Tibial artery (tissue), 4 donors: Measurements from ENCODE around the gene ARHGEF26.

Experiments
- DNase-seq, 2 donors: peaks; one replicate each; pipeline ENCODE4 v3.0.0-alpha.2; 2019
- H3K27ac ChIP-seq, 2 donors: fragments of 200-600 bp; sonication (generic) in 1 of 2; 1 replicate in 1 of 2; 2 replicates in 1 of 2; pipeline ENCODE4 v1.5.1; 2018 to 2019; ENCODE audit warnings: mild to moderate bottlenecking in 1 of 2
- H3K27me3 ChIP-seq, 2 donors: fragments of 200-600 bp; sonication (generic) in 1 of 2; one replicate each; pipeline versions ENCODE4 v1.5.1 to v1.6.0; 2016 to 2019
- H3K36me3 ChIP-seq, 3 donors: fragments of 200-600 bp; sonication (generic) in 2 of 3; one replicate each; pipeline ENCODE4 v1.5.1; 2016 to 2019; ENCODE audit warnings: mild to moderate bottlenecking in 2 of 3
- H3K4me1 ChIP-seq, 4 donors: fragments of 200-600 bp; sonication (generic) in 2 of 4; 1 replicate in 3 of 4; 2 replicates in 1 of 4; pipeline ENCODE4 v1.5.1; 2016 to 2019
- H3K4me3 ChIP-seq, 2 donors: fragments of 200-600 bp; sonication (generic) in 1 of 2; 1 replicate in 1 of 2; 2 replicates in 1 of 2; pipeline ENCODE4 v1.5.1; 2018 to 2019; ENCODE audit warnings: mild to moderate bottlenecking in 2 of 2
- H3K9me3 ChIP-seq, 3 donors: fragments of 200-600 bp; sonication (generic) in 1 of 3; one replicate each; pipeline ENCODE4 v1.5.1; 2016 to 2019
- CTCF ChIP-seq, 2 experiments: fragments of 200-600 bp in 1 of 2; fragments of 450-650 bp in 1 of 2; IDR thresholded peaks; one replicate each; pipeline ENCODE4 v1.5.1; 2017 to 2019; ENCODE audit warnings: antibody characterized with exemption in 2 of 2, mild to moderate bottlenecking in 1 of 2, moderate library complexity in 1 of 2
- intact Hi-C: fragments of 100-400 bp; cut with DNase I; formaldehyde crosslinking; loops from one replicate; pipeline ENCODE4 v1.15.0; 2023; ENCODE audit warnings: low total_unique reads

Gene ARHGEF26

GRCh38 chr3:154169796-154170110, 48.6 kb downstream of the ARHGEF26 start:
- Histone ChIP-seq H3K27me3 (no peaks in the 10 kb centered on the region), H3K9me3 (no peaks in the 10 kb centered on the region)
- no peak for DNase-seq

GRCh38 chr3:154170300-154170699, 49.1 kb downstream of the ARHGEF26 start:
- no peaks in the 10 kb centered on the region for H3K9me3 ChIP-seq
- no peak for DNase-seq
- no peak overlapping the region for H3K4me3 ChIP-seq
- no peaks in the 10 kb centered on the region for H3K36me3 ChIP-seq
- no peaks in the 10 kb centered on the region for H3K27me3 ChIP-seq
- H3K4me1 ChIP-seq, result no peaks in the 10 kb centered on the region
- TF ChIP-seq CTCF (IDR thresholded peaks at IDR 0.05), result no peak
- intact Hi-C loops, result no loop called here
- H3K27ac ChIP-seq, result no peak overlapping the region

More at GRCh38 chr3:154169796-154170110, 48.6 kb downstream of the ARHGEF26 start:
- H3K4me1 ChIP-seq, result no peaks in the 10 kb centered on the region
- H3K36me3 ChIP-seq, result no peaks in the 10 kb centered on the region
- H3K27ac ChIP-seq, result no peak overlapping the region
- no peak overlapping the region for H3K4me3 ChIP-seq
- intact Hi-C loops, result no loop called here
- TF ChIP-seq CTCF (IDR thresholded peaks at IDR 0.05), result no peak

GRCh38 chr3:154175041-154175440, 53.9 kb downstream of the ARHGEF26 start:
- no peak for TF ChIP-seq CTCF (IDR thresholded peaks at IDR 0.05)
- no peaks in the 10 kb centered on the region for H3K9me3 ChIP-seq
- intact Hi-C loops, result no loop called here

GRCh38 chr3:154176036-154176435, 54.8 kb downstream of the ARHGEF26 start:
- TF ChIP-seq CTCF (IDR thresholded peaks at IDR 0.05), result no peak
- intact Hi-C loops, result no loop called here
- Histone ChIP-seq H3K4me1 (peaks cover 0 to 15% (median 4%) of the 10 kb centered on the region in 4 donors), H3K27me3 (no peaks in the 10 kb centered on the region), H3K9me3 (no peaks in the 10 kb centered on the region), H3K4me3 (no peak overlapping the region), H3K27ac (no peak overlapping the region), H3K36me3 (no peaks in the 10 kb centered on the region)
- DNase-seq, result no peak

More at GRCh38 chr3:154175041-154175440, 53.9 kb downstream of the ARHGEF26 start:
- Histone ChIP-seq H3K36me3 (no peaks in the 10 kb centered on the region), H3K27ac (no peak overlapping the region), H3K27me3 (no peaks in the 10 kb centered on the region), H3K4me3 (no peak overlapping the region), H3K4me1 (peaks cover 0 to 9% (median 0%) of the 10 kb centered on the region in 4 donors)
- no peak for DNase-seq

GRCh38 chr3:154177406-154177805, 56.2 kb downstream of the ARHGEF26 start:
- Histone ChIP-seq H3K9me3 (no peaks in the 10 kb centered on the region), H3K27me3 (no peaks in the 10 kb centered on the region), H3K4me1 (peaks cover 0 to 29% (median 11%) of the 10 kb centered on the region in 4 donors), H3K4me3 (no peak overlapping the region), H3K36me3 (no peaks in the 10 kb centered on the region), H3K27ac (no peak overlapping the region)
- no peak for TF ChIP-seq CTCF (IDR thresholded peaks at IDR 0.05)
- DNase-seq, result no peak
- intact Hi-C loops, result no loop called here

GRCh38 chr3:154178172-154178571, 57.0 kb downstream of the ARHGEF26 start:
- Histone ChIP-seq H3K4me1 (peaks cover 0 to 37% (median 14%) of the 10 kb centered on the region in 4 donors), H3K9me3 (no peaks in the 10 kb centered on the region), H3K27me3 (no peaks in the 10 kb centered on the region), H3K36me3 (no peaks in the 10 kb centered on the region), H3K4me3 (no peak overlapping the region), H3K27ac (no peak overlapping the region)
- no peak for TF ChIP-seq CTCF (IDR thresholded peaks at IDR 0.05)
- no peak for DNase-seq
- intact Hi-C loops, result no loop called here
